B cell (primary cell): Measurements from ENCODE around the gene ARHGEF39. TPM values are rescaled to one million over a fixed set of nuclear protein-coding genes. Genes with fewer than 3 reads are reported as not detected.
"Not testable (repeated sequence)": the region's sequence is repeated elsewhere in the genome, so short reads cannot be mapped to it uniquely, and the experiment has no call there.

Source experiments
- ATAC-seq: fragments of 200-7000 bp; cut with Tn5 transposase; one replicate; pipeline ENCODE4 v1.10.0; 2021; ENCODE audit warnings: low read depth, mild to moderate bottlenecking, moderate number of reproducible peaks, moderate library complexity
- CTCF ChIA-PET: fragments of 350-600 bp; sonication (Branson Sonifier 250); formaldehyde crosslinking; loops from one replicate; lab custom pipeline; 2021; ENCODE audit warnings: antibody characterized with exemption, inconsistent platforms; lab: Charles Lee
- POLR2A ChIA-PET: fragments of 350-600 bp; sonication (Branson Sonifier 250); formaldehyde crosslinking; loops from one replicate; lab custom pipeline; 2021; ENCODE audit warnings: antibody characterized with exemption; lab: Charles Lee
- DNase-seq: peaks from one replicate; pipeline ENCODE4 v3.0.0; 2013
- H2AFZ ChIP-seq: 2 replicates; pipeline ENCODE4 v1.6.1; 2012; ENCODE audit warnings: mild to moderate bottlenecking, low read depth, low read length; ENCODE audit not compliant: insufficient read depth, poor library complexity, severe bottlenecking
- H3K27ac ChIP-seq, 2 donors: 1 replicate in 1 of 2; 2 replicates in 1 of 2; pipeline ENCODE4 v1.5.1; 2012 to 2013; ENCODE audit warnings: low read length in 2 of 2, mild to moderate bottlenecking in 2 of 2, moderate library complexity in 1 of 2
- H3K27me3 ChIP-seq, 4 experiments: fragments of 200-600 bp in 1 of 4; sonication (generic) in 1 of 4; replicated peaks in 1 of 4; 1 replicate in 2 of 4; 2 replicates in 2 of 4; pipeline versions ENCODE4 v1.6.1 to v1.7.0; 2013 to 2016; ENCODE audit warnings: low read length in 3 of 4, mild to moderate bottlenecking in 2 of 4, mixed read lengths in 1 of 4, moderate library complexity in 1 of 4; ENCODE audit not compliant: insufficient read depth in 4 of 4, control insufficient read depth in 3 of 4; ENCODE audit errors: control extremely low read depth in 1 of 4
- H3K36me3 ChIP-seq, 2 experiments: replicated peaks in 1 of 2; 1 replicate in 1 of 2; 2 replicates in 1 of 2; pipeline versions ENCODE4 v1.6.1 to v1.7.1; 2013; ENCODE audit warnings: low read length in 1 of 2; ENCODE audit not compliant: insufficient read depth in 2 of 2, control insufficient read depth in 1 of 2; ENCODE audit errors: control extremely low read depth in 1 of 2, extremely low read depth in 1 of 2
- H3K4me1 ChIP-seq, 2 donors: fragments of 200-600 bp in 1 of 2; sonication (generic) in 1 of 2; 1 replicate in 1 of 2; 2 replicates in 1 of 2; pipeline versions ENCODE4 v1.5.1 to v1.6.1; 2013 to 2017; ENCODE audit warnings: low read length in 2 of 2; ENCODE audit not compliant: control insufficient read depth in 2 of 2, insufficient read depth in 2 of 2
- H3K4me2 ChIP-seq: replicated peaks from 2 replicates; pipeline ENCODE3; 2012; ENCODE audit warnings: mild to moderate bottlenecking, low read depth, low read length; ENCODE audit not compliant: poor library complexity, severe bottlenecking
- H3K4me3 ChIP-seq, 5 experiments: fragments of 200-600 bp in 1 of 5; sonication (generic) in 1 of 5; 1 replicate in 3 of 5; 2 replicates in 2 of 5; pipeline versions ENCODE4 v1.5.1 to v1.7.0; 2011 to 2016; ENCODE audit warnings: low read length in 4 of 5, mild to moderate bottlenecking in 4 of 5, low read depth in 2 of 5, control low read depth in 1 of 5, moderate library complexity in 1 of 5; ENCODE audit not compliant: insufficient read depth in 1 of 5; ENCODE audit errors: control extremely low read depth in 1 of 5, extremely low read depth in 1 of 5
- H3K79me2 ChIP-seq: fragments of 200-600 bp; sonication (generic); one replicate; pipeline ENCODE4 v1.6.0; 2016; ENCODE audit warnings: low read length; ENCODE audit not compliant: control insufficient read depth, insufficient read depth
- H3K9ac ChIP-seq: fragments of 200-600 bp; sonication (generic); 2 replicates; pipeline ENCODE4 v1.6.1; 2017; ENCODE audit warnings: mild to moderate bottlenecking, low read length, moderate library complexity
- H3K9me3 ChIP-seq, 3 donors: one replicate each; pipeline versions ENCODE4 v1.6.1 to v1.7.1; 2013; ENCODE audit warnings: low read length in 2 of 3; ENCODE audit not compliant: control insufficient read depth in 2 of 3, insufficient read depth in 1 of 3; ENCODE audit errors: control extremely low read depth in 1 of 3
- H4K20me1 ChIP-seq: 2 replicates; pipeline ENCODE4 v1.6.0; 2012; ENCODE audit warnings: mild to moderate bottlenecking, low read length; ENCODE audit not compliant: insufficient read depth, control insufficient read depth, poor library complexity, severe bottlenecking
- H3K27ac Mint-ChIP-seq: one replicate; pipeline ENCODE4 v1.8.0; 2021; ENCODE audit warnings: mixed read lengths
- H3K27me3 Mint-ChIP-seq: one replicate; pipeline ENCODE4 v1.8.0; 2021; ENCODE audit warnings: mixed read lengths
- H3K4me1 Mint-ChIP-seq: one replicate; pipeline ENCODE4 v1.8.0; 2021; ENCODE audit warnings: mixed read lengths
- H3K4me3 Mint-ChIP-seq: one replicate; pipeline ENCODE4 v1.8.0; 2021; ENCODE audit warnings: mixed read lengths
- H3K9me3 Mint-ChIP-seq: one replicate; pipeline ENCODE4 v1.8.0; 2022; ENCODE audit warnings: mixed read lengths; ENCODE audit not compliant: insufficient read depth
- CTCF ChIP-seq: fragments of 200-600 bp; IDR thresholded peaks from one replicate; pipeline ENCODE4 v1.8.0; 2022; ENCODE audit warnings: antibody characterized with exemption, mild to moderate bottlenecking
- EZH2 ChIP-seq: IDR thresholded peaks from 2 replicates; pipeline ENCODE4 v1.6.1; 2012; ENCODE audit warnings: borderline replicate concordance, low read depth, mild to moderate bottlenecking, moderate library complexity, low read length; ENCODE audit not compliant: insufficient read depth, poor library complexity, severe bottlenecking
- WGBS: methylation state at CpG from one replicate; pipeline ENCODE4 v1.1.5; 2013; ENCODE audit warnings: missing lambda C conversion rate; ENCODE audit not compliant: insufficient coverage; 5-methylcytosine and 5-hydroxymethylcytosine counted together
- intact Hi-C: fragments of 100-400 bp; cut with micrococcal nuclease; formaldehyde crosslinking; loops from one replicate; pipeline ENCODE4 v1.10.0; 2022
- polyA plus RNA-seq: library from polyadenylated mRNA; depleted of rRNA; stranded (reverse); fragments of >200 nt; gene quantifications from 2 replicates; pipeline ENCODE4 v1.2.3, GENCODE V29; 2012
- total RNA-seq, 2 donors: library from RNA; stranded (reverse); fragments of 120-200 nt in 1 of 2; gene quantifications; 1 replicate in 1 of 2; 2 replicates in 1 of 2; pipeline versions ENCODE4 v1.2.3 to v1.2.4, GENCODE V29; 2013 to 2022

Gene ARHGEF39
- total and polyA plus RNA-seq, 2 donors (not counting 1 experiment from before 2014, with no cell fraction given): 0.40 to 0.62 TPM

- DNase-seq (no peak), ATAC-seq (no peak)
- Mint-ChIP-seq H3K9me3 (no peaks in the 10 kb centered on the region), H3K4me3 (peak overlapping the region; percentile 51), H3K27ac (peak overlapping the region; percentile 88), H3K4me1 (peaks cover 86% of the 10 kb centered on the region), H3K27me3 (no peaks in the 10 kb centered on the region)
- Histone ChIP-seq H3K4me3 (no peak overlapping the region), H3K4me1 (peaks cover 89 to 98% of the 10 kb centered on the region in 2 donors), H3K9me3 (peaks cover 0 to 3% (median 0%) of the 10 kb centered on the region in 3 donors), H3K27me3 (no peaks in the 10 kb centered on the region), H3K27ac (peak overlapping the region; percentile 88 to 95), H3K9ac (no peak overlapping the region), H3K36me3 (peaks cover 0 to 12% of the 10 kb centered on the region in 2 experiments), H3K79me2 (peaks cover 46% of the 10 kb centered on the region), H2AFZ (no peak overlapping the region), H3K4me2 (peak overlapping the region; percentile 35), H4K20me1 (no peaks in the 10 kb centered on the region)
- ChIA-PET POLR2A (interaction anchor here (0.8 to 2.1 kb wide), 4 partner anchors 17 to 117 kb away, joined by 4 to 15 read pairs (median 5); partner anchors contain the start of genes CCDC107, CD72 and RMRP), CTCF (interaction anchor here (0.6 to 15.0 kb wide), 8 partner anchors 8 to 105 kb away, joined by 3 to 357 read pairs (median 5); partner anchors contain the start of genes CCDC107, CD72, RMRP and SIT1)
- intact Hi-C loops: no loop called here
- no CpG with 5 or more reads among the region's 1 CpG for WGBS
- no peak for TF ChIP-seq EZH2
- TF ChIP-seq CTCF: no peak
Observed at GRCh38 chr9:35639631-35640030, 25.4 kb downstream of the ARHGEF39 start.

- H4K20me1 ChIP-seq, H3K27me3 Mint-ChIP-seq, H3K9me3 ChIP-seq, intact Hi-C loops, H2AFZ ChIP-seq, ATAC-seq, H3K36me3 ChIP-seq, DNase-seq, H3K4me3 ChIP-seq, H3K27me3 ChIP-seq, H3K9me3 Mint-ChIP-seq: not testable (repeated sequence)
- Histone ChIP-seq H3K9ac (peak overlapping the region; percentile 14), H3K4me1 (peaks cover 89 to 98% of the 10 kb centered on the region in 2 donors), H3K79me2 (peaks cover 44% of the 10 kb centered on the region), H3K27ac (peak overlapping the region; percentile 88 to 95), H3K4me2 (peak overlapping the region; percentile 35)
- ChIA-PET POLR2A (interaction anchor here (0.8 to 2.1 kb wide), 4 partner anchors 18 to 117 kb away, joined by 4 to 15 read pairs (median 5); partner anchors contain the start of genes CCDC107, CD72 and RMRP), CTCF (interaction anchor here (0.6 to 15.0 kb wide), 7 partner anchors 8 to 106 kb away, joined by 3 to 357 read pairs (median 5); partner anchors contain the start of genes CCDC107, CD72 and RMRP)
- WGBS: no CpG with 5 or more reads among the region's 1 CpG
- H3K27ac Mint-ChIP-seq: peak overlapping the region; percentile 88
- peak overlapping the region; percentile 51 for H3K4me3 Mint-ChIP-seq
- peaks cover 85% of the 10 kb centered on the region for H3K4me1 Mint-ChIP-seq
Observed at GRCh38 chr9:35639225-35639624, 25.8 kb downstream of the ARHGEF39 start.

- peak; percentile 51 for DNase-seq
Observed at GRCh38 chr9:35638751-35639150, 26.2 kb downstream of the ARHGEF39 start.

More at GRCh38 chr9:35638751-35639150, 26.2 kb downstream of the ARHGEF39 start:
- peak overlapping the region; percentile 91 for H3K27ac Mint-ChIP-seq
- ATAC-seq, H4K20me1 ChIP-seq, H3K9me3 Mint-ChIP-seq, H3K9ac ChIP-seq, H3K36me3 ChIP-seq, H3K27me3 Mint-ChIP-seq, H3K27me3 ChIP-seq, H3K4me3 ChIP-seq, H2AFZ ChIP-seq, H3K9me3 ChIP-seq, intact Hi-C loops: not testable (repeated sequence)
- Histone ChIP-seq H3K4me1 (peaks cover 90 to 94% of the 10 kb centered on the region in 2 donors), H3K27ac (peak overlapping the region; percentile 88 to 95), H3K79me2 (peaks cover 39% of the 10 kb centered on the region), H3K4me2 (peak overlapping the region; percentile 35)
- peaks cover 88% of the 10 kb centered on the region for H3K4me1 Mint-ChIP-seq
- peak overlapping the region; percentile 68 for H3K4me3 Mint-ChIP-seq
- 10% methylated on average over 2 of the region's 8 CpGs for WGBS
- ChIA-PET POLR2A (interaction anchor here (1.1 to 2.1 kb wide), 4 partner anchors 9 to 22 kb away, joined by 4 to 15 read pairs (median 6); partner anchors contain the start of genes CCDC107, CD72 and RMRP), CTCF (interaction anchor here (0.7 to 15.0 kb wide), 7 partner anchors 10 to 90 kb away, joined by 3 to 357 read pairs (median 3); partner anchors contain the start of gene CD72)
